Mammary epithelial cell (primary cell): Measurements from ENCODE around the gene DLX1.

Experiments used
- EZH2 ChIP-seq: IDR thresholded peaks from 2 replicates; pipeline ENCODE4 v1.6.1; 2012; ENCODE audit warnings: low read length, inconsistent platforms, borderline replicate concordance
- TF ChIP-seq, protein P1 (sequence below), 2 donors: IDR thresholded peaks in 1 of 2; conservative IDR thresholded peaks in 1 of 2; 2 replicates each; pipeline ENCODE4 v1.5.1; 2011 to 2012; ENCODE audit warnings: inconsistent platforms in 2 of 2, low read length in 2 of 2, mild to moderate bottlenecking in 2 of 2, control low read depth in 1 of 2, low read depth in 1 of 2; ENCODE audit not compliant: insufficient read depth in 1 of 2; ENCODE audit errors: extremely low read depth in 1 of 2

DNA sequence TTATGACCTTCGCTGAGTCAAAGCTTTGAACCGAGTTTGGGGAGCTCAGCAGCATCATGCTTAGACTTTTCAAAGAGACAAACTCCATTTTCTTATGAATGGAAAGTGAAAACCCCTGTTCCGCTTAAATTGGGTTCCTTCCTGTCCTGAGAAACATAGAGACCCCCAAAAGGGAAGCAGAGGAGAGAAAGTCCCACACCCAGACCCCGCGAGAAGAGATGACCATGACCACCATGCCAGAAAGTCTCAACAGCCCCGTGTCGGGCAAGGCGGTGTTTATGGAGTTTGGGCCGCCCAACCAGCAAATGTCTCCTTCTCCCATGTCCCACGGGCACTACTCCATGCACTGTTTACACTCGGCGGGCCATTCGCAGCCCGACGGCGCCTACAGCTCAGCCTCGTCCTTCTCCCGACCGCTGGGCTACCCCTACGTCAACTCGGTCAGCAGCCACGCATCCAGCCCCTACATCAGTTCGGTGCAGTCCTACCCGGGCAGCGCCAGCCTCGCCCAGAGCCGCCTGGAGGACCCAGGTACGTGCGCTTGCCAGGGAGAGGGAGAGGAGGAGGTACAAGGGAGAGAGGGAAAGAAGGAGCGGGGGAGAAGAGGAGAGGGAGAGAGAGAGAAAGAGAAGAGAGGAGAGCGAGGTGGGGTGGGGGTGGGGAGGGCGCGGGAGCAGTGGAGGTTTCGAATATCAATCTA lies at the start of gene DLX1:
- TF ChIP-seq, protein P1, sequence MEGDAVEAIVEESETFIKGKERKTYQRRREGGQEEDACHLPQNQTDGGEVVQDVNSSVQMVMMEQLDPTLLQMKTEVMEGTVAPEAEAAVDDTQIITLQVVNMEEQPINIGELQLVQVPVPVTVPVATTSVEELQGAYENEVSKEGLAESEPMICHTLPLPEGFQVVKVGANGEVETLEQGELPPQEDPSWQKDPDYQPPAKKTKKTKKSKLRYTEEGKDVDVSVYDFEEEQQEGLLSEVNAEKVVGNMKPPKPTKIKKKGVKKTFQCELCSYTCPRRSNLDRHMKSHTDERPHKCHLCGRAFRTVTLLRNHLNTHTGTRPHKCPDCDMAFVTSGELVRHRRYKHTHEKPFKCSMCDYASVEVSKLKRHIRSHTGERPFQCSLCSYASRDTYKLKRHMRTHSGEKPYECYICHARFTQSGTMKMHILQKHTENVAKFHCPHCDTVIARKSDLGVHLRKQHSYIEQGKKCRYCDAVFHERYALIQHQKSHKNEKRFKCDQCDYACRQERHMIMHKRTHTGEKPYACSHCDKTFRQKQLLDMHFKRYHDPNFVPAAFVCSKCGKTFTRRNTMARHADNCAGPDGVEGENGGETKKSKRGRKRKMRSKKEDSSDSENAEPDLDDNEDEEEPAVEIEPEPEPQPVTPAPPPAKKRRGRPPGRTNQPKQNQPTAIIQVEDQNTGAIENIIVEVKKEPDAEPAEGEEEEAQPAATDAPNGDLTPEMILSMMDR (conservative IDR thresholded peaks at IDR 0.05 in 1 of 2, IDR thresholded peaks at IDR 0.05 in 1 of 2; ENCODE audit: extremely low read depth in 1 of 2, insufficient read depth in 1 of 2, low read depth in 1 of 2, low read length in 2 of 2): no peak
- no peak for TF ChIP-seq EZH2
